ENCODE data around the gene DNAJC12.

The DNAJC12 gene

DNA sequence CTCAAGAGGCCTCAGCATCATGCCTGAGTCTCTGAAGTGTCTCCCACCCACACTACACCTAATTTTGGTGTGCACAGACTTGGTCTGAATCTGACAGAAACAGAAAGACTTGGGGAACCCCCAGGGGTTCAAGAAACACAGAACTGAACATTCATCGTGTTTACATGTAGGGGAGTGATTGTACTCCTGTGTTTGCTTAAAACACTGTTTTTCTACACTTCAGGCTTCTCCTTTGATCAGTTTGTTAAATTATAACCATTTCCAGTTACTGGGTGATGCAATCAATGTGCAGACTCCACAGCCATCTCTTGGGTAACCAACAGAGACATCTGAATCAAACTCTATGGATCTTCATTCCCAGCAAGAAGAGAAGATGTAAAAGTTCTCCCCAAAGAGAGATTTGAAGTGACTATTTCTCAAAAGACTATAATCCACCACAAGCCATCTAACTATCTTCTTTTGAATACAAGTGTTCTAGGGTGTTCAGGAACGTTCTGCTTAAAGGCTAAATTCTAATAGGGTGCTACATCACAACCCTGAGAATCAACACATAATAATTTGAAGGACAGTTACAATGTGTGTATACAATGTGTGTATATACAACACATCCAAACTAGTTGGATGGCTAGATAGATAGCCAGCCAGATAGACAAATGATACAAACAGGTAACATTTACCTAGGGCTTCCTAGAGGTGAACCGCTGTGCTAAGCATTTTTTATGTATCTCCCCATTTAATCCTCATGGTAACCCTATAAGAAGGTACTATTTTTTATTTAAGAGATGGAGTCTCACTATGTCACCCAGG is 34.2 kb downstream of the DNAJC12 start:
- no peak overlapping the region for H3K9ac ChIP-seq (ENCODE audit: low read length)
- no peaks in the 10 kb centered on the region for H3K36me3 ChIP-seq (ENCODE audit: control insufficient read depth, insufficient read depth, low read length)
- H3K9me3 ChIP-seq (ENCODE audit: control insufficient read depth, low read length), result no peaks in the 10 kb centered on the region
- H3K4me1 ChIP-seq (ENCODE audit: control insufficient read depth, insufficient read depth, low read length), result no peaks in the 10 kb centered on the region
- no peak overlapping the region for H3K4me3 ChIP-seq (ENCODE audit: low read length)
- H3K27me3 ChIP-seq (ENCODE audit: control insufficient read depth, insufficient read depth, low read length), result no peaks in the 10 kb centered on the region

DNA sequence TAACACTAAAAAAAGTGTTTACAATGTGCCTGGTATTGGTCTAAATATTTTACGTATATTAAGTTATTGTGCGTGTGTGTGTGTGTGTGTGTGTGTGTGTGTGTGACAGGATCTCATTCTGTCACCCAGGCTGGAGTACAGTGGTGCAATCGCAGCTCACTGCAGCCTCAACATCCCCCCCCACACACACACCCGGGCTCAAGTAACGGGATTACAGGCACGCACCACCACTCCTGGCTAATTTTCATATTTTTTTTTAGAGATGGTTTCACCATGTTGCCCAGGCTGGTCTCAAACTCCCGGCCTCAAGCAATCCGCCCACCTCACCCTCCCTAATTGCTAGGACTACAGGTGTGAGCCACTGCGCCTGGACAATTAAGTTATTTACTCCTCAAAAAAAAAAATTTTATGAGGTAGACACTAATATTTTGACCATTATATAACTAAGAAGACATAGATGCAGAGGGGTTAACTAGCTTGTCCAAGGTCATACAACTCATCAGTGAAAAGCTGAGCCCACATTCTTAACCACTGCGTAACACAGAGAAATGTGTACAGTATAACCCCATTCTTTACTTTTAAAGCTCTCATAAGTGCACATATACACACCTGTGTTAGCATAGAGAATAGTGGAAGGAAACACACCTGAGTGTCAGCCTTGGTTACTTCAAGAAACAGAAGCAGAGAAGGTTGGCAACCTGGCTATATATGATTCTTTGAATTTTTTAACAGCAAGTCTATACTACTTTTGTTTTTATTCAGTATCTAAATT is 35.0 kb downstream of the DNAJC12 start:
- Histone ChIP-seq H3K4me1 (ENCODE audit: control insufficient read depth, insufficient read depth, low read length) (no peaks in the 10 kb centered on the region), H3K9me3 (ENCODE audit: control insufficient read depth, low read length) (no peaks in the 10 kb centered on the region), H3K9ac (ENCODE audit: low read length) (no peak overlapping the region), H3K4me3 (ENCODE audit: low read length) (no peak overlapping the region), H3K36me3 (ENCODE audit: control insufficient read depth, insufficient read depth, low read length) (no peaks in the 10 kb centered on the region), H3K27me3 (ENCODE audit: control insufficient read depth, insufficient read depth, low read length) (no peaks in the 10 kb centered on the region)

DNA sequence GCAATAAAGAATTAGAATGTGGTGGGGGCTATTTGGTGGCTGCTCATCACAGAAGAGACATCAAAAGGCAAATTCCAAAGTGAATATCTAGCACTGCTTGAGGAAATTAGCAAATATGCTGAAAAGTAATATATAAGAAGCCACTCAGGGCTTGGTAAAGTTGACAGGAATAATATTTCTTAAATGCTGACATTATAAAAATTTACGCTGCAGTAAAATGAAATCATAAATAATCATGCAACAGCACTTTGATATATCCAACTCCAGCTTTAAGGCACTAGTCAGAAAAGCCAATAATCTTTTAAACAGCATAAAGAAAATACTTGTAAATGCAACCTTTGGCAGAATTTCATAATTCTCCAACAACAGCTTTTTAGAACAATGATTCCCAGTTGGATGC is 36.9 kb downstream of the DNAJC12 start:
- Histone ChIP-seq H3K4me1 (ENCODE audit: control insufficient read depth, insufficient read depth, low read length) (no peaks in the 10 kb centered on the region), H3K9me3 (ENCODE audit: control insufficient read depth, low read length) (no peaks in the 10 kb centered on the region), H3K9ac (ENCODE audit: low read length) (no peak overlapping the region), H3K27me3 (ENCODE audit: control insufficient read depth, insufficient read depth, low read length) (no peaks in the 10 kb centered on the region), H3K36me3 (ENCODE audit: control insufficient read depth, insufficient read depth, low read length) (no peaks in the 10 kb centered on the region), H3K4me3 (ENCODE audit: low read length) (no peak overlapping the region)

DNA sequence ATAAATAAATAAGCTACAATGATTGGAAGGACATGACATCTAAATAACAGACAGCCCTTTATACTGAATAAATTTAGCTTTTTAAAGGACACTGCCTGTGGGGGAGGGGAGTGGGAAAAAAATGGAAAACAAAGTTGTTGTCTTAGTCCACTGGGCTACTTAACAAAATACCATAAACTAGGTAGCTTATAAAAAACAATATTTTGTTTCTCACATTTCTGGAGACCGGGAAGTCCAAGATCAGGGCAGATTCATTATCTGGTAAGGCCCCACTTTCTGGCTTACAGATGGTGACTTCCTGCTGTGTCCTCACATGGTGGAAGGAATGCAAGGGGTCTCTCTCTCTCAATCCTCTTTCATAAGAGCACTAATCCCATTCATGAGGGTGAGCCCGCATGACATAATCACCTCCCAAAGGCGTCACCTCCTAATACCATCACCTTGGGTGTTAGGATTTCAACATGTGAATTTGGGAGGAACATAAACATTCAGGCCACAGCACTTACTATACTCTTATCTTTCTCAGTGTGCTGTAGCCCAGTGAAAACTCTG is 43.0 kb downstream of the DNAJC12 start:
- H3K9ac ChIP-seq (ENCODE audit: low read length), result no peak overlapping the region
- no peak overlapping the region for H3K4me3 ChIP-seq (ENCODE audit: low read length)
- H3K36me3 ChIP-seq (ENCODE audit: control insufficient read depth, insufficient read depth, low read length), result no peaks in the 10 kb centered on the region
- H3K4me1 ChIP-seq (ENCODE audit: control insufficient read depth, insufficient read depth, low read length), result no peaks in the 10 kb centered on the region
- no peaks in the 10 kb centered on the region for H3K9me3 ChIP-seq (ENCODE audit: control insufficient read depth, low read length)
- H3K27me3 ChIP-seq (ENCODE audit: control insufficient read depth, insufficient read depth, low read length), result no peaks in the 10 kb centered on the region

DNA sequence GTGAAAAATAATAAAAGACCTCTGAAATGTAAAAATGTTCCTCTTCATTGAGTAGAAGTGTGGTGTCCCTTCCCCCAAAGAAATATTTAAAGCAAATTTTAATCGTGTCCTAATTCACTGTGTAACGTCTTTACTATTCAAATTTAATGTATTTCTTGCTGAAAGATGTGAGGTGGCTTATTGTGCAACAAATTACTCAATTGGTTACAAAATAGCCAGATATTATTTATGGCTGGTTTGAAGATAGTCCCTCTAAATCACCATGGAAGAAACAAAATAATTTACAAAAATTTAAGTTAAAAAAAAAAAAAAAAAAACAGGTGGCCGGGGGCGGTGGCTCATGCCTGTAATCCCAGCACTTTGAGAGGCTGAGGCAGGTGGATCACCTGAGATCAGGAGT is 43.7 kb downstream of the DNAJC12 start:
- Histone ChIP-seq H3K9ac (ENCODE audit: low read length) (no peak overlapping the region), H3K36me3 (ENCODE audit: control insufficient read depth, insufficient read depth, low read length) (no peaks in the 10 kb centered on the region), H3K4me3 (ENCODE audit: low read length) (no peak overlapping the region), H3K9me3 (ENCODE audit: control insufficient read depth, low read length) (no peaks in the 10 kb centered on the region), H3K4me1 (ENCODE audit: control insufficient read depth, insufficient read depth, low read length) (no peaks in the 10 kb centered on the region), H3K27me3 (ENCODE audit: control insufficient read depth, insufficient read depth, low read length) (no peaks in the 10 kb centered on the region)

DNA sequence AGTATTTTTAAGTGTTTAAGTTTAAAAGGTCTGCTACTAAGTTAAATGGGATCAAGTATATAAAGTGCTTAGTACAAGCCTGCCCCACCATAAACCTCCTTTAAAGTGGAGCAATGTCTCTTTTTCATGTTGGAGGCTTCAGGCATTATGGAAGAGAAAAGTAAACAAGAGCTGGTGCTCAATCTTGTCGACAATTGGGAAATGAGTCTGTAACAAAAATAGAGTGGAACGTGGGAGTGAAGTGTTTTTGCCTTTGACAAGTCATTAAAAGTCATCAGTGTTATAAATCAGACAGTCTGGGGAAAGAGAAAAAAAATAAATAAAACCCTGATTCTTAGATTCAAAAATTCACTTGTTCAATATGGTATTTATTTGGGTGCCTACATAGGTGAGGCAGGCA is 44.7 kb downstream of the DNAJC12 start:
- Histone ChIP-seq H3K9me3 (ENCODE audit: control insufficient read depth, low read length) (no peaks in the 10 kb centered on the region), H3K36me3 (ENCODE audit: control insufficient read depth, insufficient read depth, low read length) (no peaks in the 10 kb centered on the region), H3K4me1 (ENCODE audit: control insufficient read depth, insufficient read depth, low read length) (no peaks in the 10 kb centered on the region), H3K4me3 (ENCODE audit: low read length) (no peak overlapping the region), H3K27me3 (ENCODE audit: control insufficient read depth, insufficient read depth, low read length) (no peaks in the 10 kb centered on the region), H3K9ac (ENCODE audit: low read length) (no peak overlapping the region)

DNA sequence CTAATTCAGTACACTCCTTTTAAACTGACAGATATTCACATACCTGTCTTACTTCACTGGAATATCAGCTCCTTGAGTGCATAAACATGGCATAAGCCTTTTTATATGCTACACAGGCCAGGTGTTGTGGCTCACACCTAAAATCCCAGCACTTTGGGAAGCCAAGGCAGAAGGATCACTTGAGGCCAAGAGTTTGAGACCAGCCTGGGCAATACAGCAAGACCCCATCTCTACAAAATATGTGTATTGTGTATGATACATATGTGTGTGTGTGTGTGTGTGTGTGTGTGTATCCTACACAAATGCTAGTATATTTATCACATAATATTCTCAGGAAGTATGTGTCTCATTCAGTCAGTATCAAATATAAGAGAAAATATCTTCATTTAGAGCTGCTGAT is 45.3 kb downstream of the DNAJC12 start:
- Histone ChIP-seq H3K36me3 (ENCODE audit: control insufficient read depth, insufficient read depth, low read length) (no peaks in the 10 kb centered on the region), H3K27me3 (ENCODE audit: control insufficient read depth, insufficient read depth, low read length) (no peaks in the 10 kb centered on the region), H3K9me3 (ENCODE audit: control insufficient read depth, low read length) (no peaks in the 10 kb centered on the region), H3K9ac (ENCODE audit: low read length) (no peak overlapping the region), H3K4me3 (ENCODE audit: low read length) (no peak overlapping the region), H3K4me1 (ENCODE audit: control insufficient read depth, insufficient read depth, low read length) (no peaks in the 10 kb centered on the region)

DNA sequence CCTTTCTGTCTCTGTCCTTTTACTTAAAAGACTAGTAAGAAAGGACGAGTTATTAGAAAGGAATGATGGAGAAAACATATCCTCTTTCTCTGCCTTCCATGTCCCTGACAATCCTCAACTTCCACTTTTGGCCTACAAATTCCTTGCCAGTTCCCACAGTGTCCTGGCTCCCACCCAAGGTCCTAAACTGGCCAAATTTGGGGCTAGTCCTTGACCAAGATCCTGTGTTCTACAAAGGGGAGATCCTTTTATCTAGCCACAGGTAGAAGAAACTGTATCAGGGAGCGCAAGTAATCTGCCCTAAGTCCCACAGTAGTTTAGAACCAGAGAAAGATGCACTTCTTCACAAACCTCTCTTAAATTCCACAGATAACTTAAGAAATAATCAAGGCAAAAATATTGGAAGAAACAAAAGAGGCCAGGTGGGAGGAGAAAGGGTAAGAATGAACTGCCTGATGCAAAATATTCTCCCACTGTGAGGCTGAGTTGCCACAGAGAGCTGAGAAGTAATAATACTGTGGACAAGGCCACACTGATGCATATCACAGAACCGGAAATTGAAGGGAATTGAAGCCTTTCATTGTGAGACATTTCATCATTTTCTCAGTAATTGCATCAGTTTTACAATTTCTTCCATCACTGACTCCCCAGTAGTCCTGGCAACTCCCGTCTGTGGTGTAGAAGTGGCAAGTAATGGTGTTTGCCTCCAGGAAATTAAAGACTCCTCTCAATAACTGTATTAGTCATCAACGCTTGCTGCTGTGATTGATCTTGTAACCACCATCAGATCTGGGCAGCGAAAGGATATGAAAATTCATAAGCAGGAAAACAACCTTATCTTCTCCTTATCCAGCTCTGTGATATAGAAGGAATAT is 47.2 kb downstream of the DNAJC12 start:
- H3K4me3 ChIP-seq (ENCODE audit: low read length), result no peak overlapping the region
- no peaks in the 10 kb centered on the region for H3K9me3 ChIP-seq (ENCODE audit: control insufficient read depth, low read length)
- no peaks in the 10 kb centered on the region for H3K36me3 ChIP-seq (ENCODE audit: control insufficient read depth, insufficient read depth, low read length)
- H3K27me3 ChIP-seq (ENCODE audit: control insufficient read depth, insufficient read depth, low read length), result no peaks in the 10 kb centered on the region
- H3K9ac ChIP-seq (ENCODE audit: low read length), result no peak overlapping the region
- no peaks in the 10 kb centered on the region for H3K4me1 ChIP-seq (ENCODE audit: control insufficient read depth, insufficient read depth, low read length)

DNA sequence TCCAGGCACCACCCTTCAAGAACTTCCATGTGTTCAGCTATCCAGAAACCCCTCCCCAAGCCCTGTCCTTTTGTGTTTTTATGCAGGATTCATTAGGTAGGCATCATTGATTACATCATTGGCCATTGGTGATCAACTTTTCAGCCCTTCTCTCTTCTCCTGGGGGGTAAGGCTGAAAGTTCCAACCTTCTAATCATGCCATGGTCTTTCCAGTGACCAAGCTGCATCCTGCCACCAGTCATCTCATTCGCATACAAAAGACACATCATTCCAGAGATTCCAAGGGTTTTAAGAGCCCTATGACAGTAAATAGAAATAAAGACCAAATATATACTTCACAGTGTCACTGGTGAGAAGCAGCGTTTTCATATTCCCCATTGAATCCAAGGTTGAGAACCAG is 48.2 kb downstream of the DNAJC12 start:
- H3K4me3 ChIP-seq (ENCODE audit: low read length), result no peak overlapping the region
- H3K9ac ChIP-seq (ENCODE audit: low read length), result no peak overlapping the region
- H3K27me3 ChIP-seq (ENCODE audit: control insufficient read depth, insufficient read depth, low read length), result no peaks in the 10 kb centered on the region
- no peaks in the 10 kb centered on the region for H3K9me3 ChIP-seq (ENCODE audit: control insufficient read depth, low read length)
- H3K4me1 ChIP-seq (ENCODE audit: control insufficient read depth, insufficient read depth, low read length), result no peaks in the 10 kb centered on the region
- no peaks in the 10 kb centered on the region for H3K36me3 ChIP-seq (ENCODE audit: control insufficient read depth, insufficient read depth, low read length)

DNA sequence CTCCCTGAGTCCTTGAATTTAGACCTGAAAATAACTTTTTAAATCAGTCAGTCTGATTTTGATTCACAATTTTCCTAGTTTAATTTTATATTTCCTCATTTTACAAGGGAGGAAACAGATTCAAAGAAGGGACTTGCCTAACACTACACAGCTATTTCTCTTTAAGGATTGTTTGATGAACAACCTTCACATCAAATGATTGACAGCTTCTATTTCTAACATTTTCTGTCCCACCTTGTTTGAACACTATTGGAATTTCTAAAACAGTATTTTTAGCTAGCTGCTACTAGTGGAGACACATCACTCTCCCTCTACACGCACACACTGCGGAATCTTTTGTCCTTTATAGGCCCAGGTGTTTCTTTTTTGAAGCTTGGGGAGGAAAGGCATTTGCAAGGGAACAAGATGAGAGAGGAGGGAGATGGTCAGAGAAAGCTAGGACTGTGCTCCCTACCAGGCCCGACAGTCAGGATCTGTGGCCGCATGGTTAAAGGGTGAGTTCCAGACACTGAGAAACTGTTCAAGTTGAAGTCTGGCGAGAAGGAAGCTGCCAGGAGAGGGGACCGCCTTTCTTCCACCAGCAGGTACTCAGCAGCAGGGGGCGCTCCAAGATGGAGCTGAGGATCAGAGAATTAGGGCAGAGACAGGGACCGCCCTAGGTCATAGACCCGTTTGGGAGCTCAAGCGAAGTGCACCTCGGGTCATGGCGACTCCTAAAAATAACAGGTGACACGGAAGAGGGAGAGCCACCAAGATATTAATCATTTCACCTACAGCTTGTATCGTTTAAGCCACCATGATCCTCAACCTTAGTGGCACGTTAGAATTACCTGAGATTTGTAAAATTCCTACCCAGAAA is 49.7 kb downstream of the DNAJC12 start:
- no peaks in the 10 kb centered on the region for H3K4me1 ChIP-seq (ENCODE audit: control insufficient read depth, insufficient read depth, low read length)
- no peak overlapping the region for H3K9ac ChIP-seq (ENCODE audit: low read length)
- H3K4me3 ChIP-seq (ENCODE audit: low read length), result no peak overlapping the region
- no peaks in the 10 kb centered on the region for H3K9me3 ChIP-seq (ENCODE audit: control insufficient read depth, low read length)
- H3K36me3 ChIP-seq (ENCODE audit: control insufficient read depth, insufficient read depth, low read length), result no peaks in the 10 kb centered on the region
- H3K27me3 ChIP-seq (ENCODE audit: control insufficient read depth, insufficient read depth, low read length), result no peaks in the 10 kb centered on the region

DNA sequence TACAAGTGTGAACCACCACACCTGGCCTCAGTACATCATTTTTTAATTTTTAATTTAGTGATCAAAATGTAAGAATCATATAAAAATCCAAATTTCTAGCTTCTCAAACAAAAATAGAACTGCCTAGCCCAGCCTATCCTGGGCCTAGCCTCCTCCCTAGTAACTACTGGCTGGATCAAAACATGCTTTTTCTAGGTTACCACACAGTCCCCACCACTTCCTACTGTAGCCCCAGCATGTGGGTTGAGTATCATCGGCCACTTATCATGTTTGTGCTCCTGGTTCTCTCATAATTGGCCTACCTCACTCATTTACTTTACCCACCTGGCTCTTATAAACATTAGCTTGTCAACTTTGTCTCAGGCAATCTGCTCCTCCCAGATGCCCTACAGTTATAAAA is 52.9 kb downstream of the DNAJC12 start:
- Histone ChIP-seq H3K27me3 (ENCODE audit: control insufficient read depth, insufficient read depth, low read length) (no peaks in the 10 kb centered on the region), H3K36me3 (ENCODE audit: control insufficient read depth, insufficient read depth, low read length) (no peaks in the 10 kb centered on the region), H3K4me1 (ENCODE audit: control insufficient read depth, insufficient read depth, low read length) (no peaks in the 10 kb centered on the region), H3K9ac (ENCODE audit: low read length) (no peak overlapping the region), H3K9me3 (ENCODE audit: control insufficient read depth, low read length) (no peaks in the 10 kb centered on the region), H3K4me3 (ENCODE audit: low read length) (no peak overlapping the region)

All from mucosa of stomach (tissue), 1 donor.